Subcutaneous abdominal adipose tissue (tissue), 5 donors: ENCODE measurements around the gene TMEFF1.

Experiments
- H3K27ac ChIP-seq: one replicate; pipeline ENCODE4 v1.7.0; 2013; ENCODE audit warnings: low read depth, mild to moderate bottlenecking, inconsistent platforms, low read length, moderate library complexity
- H3K27me3 ChIP-seq, 5 donors: one replicate each; pipeline ENCODE4 v1.7.0; 2013; ENCODE audit warnings: low read length in 5 of 5, inconsistent platforms in 1 of 5; ENCODE audit not compliant: control insufficient read depth in 5 of 5, insufficient read depth in 4 of 5
- H3K36me3 ChIP-seq, 5 donors: one replicate each; pipeline ENCODE4 v1.7.0; 2013; ENCODE audit warnings: low read length in 5 of 5; ENCODE audit not compliant: control insufficient read depth in 5 of 5, insufficient read depth in 5 of 5
- H3K4me1 ChIP-seq, 5 donors: one replicate each; pipeline ENCODE4 v1.7.0; 2013; ENCODE audit warnings: low read length in 5 of 5, mild to moderate bottlenecking in 3 of 5, moderate library complexity in 1 of 5; ENCODE audit not compliant: control insufficient read depth in 5 of 5, insufficient read depth in 5 of 5
- H3K4me3 ChIP-seq, 5 donors: one replicate each; pipeline ENCODE4 v1.7.0; 2013; ENCODE audit warnings: low read length in 5 of 5, low read depth in 1 of 5
- H3K9ac ChIP-seq, 5 donors: one replicate each; pipeline ENCODE4 v1.7.0; 2013; ENCODE audit warnings: low read length in 5 of 5, mild to moderate bottlenecking in 4 of 5, moderate library complexity in 3 of 5
- H3K9me3 ChIP-seq, 5 donors: one replicate each; pipeline ENCODE4 v1.7.0; 2013; ENCODE audit warnings: low read length in 5 of 5; ENCODE audit not compliant: control insufficient read depth in 5 of 5
- donor health status: healthy.
- donor health status: healthy.
- donor health status: healthy.
- donor health status: healthy.
- donor health status: healthy.

The TMEFF1 gene

DNA sequence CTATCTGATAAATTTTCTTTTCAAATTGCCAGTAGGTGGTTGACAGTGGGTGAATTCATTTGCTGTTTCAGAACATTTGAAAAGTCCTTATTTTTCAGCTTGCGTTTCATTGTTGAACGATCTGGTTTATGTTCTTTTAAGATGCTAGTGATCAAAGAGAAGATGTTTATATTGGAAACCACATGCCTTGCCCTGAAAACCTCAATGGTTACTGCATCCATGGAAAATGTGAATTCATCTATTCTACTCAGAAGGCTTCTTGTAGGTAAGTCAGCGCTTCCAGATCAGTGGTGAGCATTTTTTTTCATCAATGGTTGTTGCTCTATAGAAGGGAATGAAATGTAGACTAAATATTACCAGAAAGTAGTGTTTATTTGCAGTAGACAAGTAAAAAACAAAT lies 88.3 kb downstream of the TMEFF1 start:
- no peak overlapping the region for H3K9ac ChIP-seq
- no peaks in the 10 kb centered on the region for H3K4me1 ChIP-seq
- no peaks in the 10 kb centered on the region for H3K9me3 ChIP-seq
- H3K4me3 ChIP-seq, result no peak overlapping the region
- H3K36me3 ChIP-seq, result no peaks in the 10 kb centered on the region
- no peak overlapping the region for H3K27ac ChIP-seq
- no peaks in the 10 kb centered on the region for H3K27me3 ChIP-seq

- Histone ChIP-seq H3K27ac (no peak overlapping the region), H3K9me3 (peaks cover 0 to 4% (median 0%) of the 10 kb centered on the region in 5 donors)
Measured at GRCh38 chr9:100567856-100568255, 94.9 kb downstream of the TMEFF1 start.

DNA sequence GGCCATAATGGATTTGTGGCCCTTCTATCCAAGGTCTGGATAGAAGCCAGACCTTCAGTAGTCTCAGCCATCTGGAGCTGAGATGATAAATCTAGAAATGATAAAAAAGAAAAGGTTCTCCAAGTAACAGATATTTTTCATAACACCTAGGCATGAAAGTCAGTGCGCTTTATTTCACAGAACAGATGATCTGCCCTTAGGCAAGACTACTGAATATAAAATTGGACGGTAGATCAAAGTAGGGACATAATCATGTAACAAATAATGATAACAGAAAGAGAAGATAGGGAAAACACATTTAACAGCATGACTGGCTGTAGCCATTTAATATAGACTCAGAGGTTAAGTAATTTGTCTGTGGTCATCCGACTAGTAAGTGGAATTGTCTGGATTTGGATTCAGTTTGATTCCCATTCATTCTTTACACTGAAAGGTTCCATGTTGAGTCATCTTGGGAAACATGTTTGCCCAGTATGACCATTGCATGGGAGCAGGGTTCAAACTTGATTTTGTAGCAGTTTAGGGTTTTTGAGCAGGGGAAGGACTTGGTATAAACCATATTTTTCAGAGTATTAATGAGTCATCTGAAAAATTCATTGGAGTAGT lies 100.8 kb downstream of the TMEFF1 start:
- Histone ChIP-seq H3K9me3 (peaks cover 0 to 4% (median 0%) of the 10 kb centered on the region in 5 donors), H3K9ac (no peak overlapping the region), H3K27ac (no peak overlapping the region), H3K36me3 (no peaks in the 10 kb centered on the region), H3K4me3 (no peak overlapping the region), H3K27me3 (no peaks in the 10 kb centered on the region), H3K4me1 (no peaks in the 10 kb centered on the region)

More at GRCh38 chr9:100567856-100568255, 94.9 kb downstream of the TMEFF1 start:
- Histone ChIP-seq H3K4me3 (no peak overlapping the region), H3K4me1 (no peaks in the 10 kb centered on the region), H3K27me3 (no peaks in the 10 kb centered on the region), H3K36me3 (no peaks in the 10 kb centered on the region), H3K9ac (no peak overlapping the region)

DNA sequence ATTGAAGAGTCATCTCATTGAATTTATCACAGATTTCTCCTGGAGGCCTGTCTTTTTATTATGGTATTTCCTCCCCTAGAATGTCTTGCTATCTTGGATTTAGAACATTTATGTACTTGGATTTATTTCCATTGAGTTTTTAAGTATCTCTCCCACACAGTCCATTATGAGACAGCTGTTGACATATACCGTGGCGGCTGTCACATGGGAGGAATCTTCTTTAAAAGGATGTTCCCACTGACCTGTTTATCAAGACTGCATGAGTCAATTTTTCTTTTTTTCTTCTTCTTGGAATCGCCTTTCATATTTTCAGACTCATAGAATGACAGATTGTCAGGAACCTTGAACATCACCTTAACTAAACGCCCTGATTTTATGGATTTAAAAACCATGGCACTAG lies 102.1 kb downstream of the TMEFF1 start:
- no peaks in the 10 kb centered on the region for H3K9me3 ChIP-seq
- no peak overlapping the region for H3K27ac ChIP-seq
- no peaks in the 10 kb centered on the region for H3K27me3 ChIP-seq
- no peaks in the 10 kb centered on the region for H3K4me1 ChIP-seq
- H3K36me3 ChIP-seq, result no peaks in the 10 kb centered on the region
- no peak overlapping the region for H3K9ac ChIP-seq
- H3K4me3 ChIP-seq, result no peak overlapping the region

GRCh38 chr9:100575765-100576386 lies 102.9 kb downstream of the TMEFF1 start:
- no peaks in the 10 kb centered on the region for H3K4me1 ChIP-seq
- no peaks in the 10 kb centered on the region for H3K27me3 ChIP-seq
- H3K9ac ChIP-seq, result no peak overlapping the region
- H3K4me3 ChIP-seq, result no peak overlapping the region
- H3K9me3 ChIP-seq, result no peaks in the 10 kb centered on the region
- no peaks in the 10 kb centered on the region for H3K36me3 ChIP-seq
- no peak overlapping the region for H3K27ac ChIP-seq

DNA sequence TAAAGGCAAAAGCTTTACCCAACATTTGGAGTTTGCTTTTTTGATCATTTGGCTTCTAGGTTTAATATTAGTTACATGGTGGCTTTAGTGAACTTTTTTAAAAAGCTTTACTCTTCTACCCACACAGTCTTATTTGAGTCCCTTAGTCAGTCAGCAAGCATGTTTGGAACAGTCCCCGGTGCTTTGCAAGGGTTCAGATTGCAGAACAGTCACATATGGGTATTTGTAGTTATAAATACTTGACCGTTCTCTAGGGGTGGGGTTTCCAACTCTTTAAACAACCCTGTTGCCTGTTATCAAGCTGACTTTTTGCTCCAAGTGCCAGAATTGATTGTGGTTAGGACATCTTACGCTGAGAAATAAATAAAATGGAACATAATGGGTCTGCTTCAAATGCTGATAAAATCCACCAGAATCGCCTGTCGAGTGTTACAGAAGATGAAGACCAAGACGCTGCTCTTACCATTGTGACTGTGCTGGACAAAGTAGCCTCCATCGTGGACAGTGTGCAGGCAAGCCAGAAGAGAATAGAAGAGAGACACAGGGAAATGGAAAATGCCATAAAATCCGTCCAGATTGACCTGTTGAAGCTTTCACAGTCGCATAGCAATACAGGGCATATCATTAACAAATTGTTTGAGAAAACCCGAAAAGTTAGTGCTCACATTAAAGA lies 105.0 kb downstream of the TMEFF1 start, which contains the start of gene CAVIN4:
CAVIN4 (plus strand) TSS at position 304 of the 673 bp plus-strand sequence; CDS start at position 369, 65 bp downstream.
- H3K4me1 ChIP-seq, result no peaks in the 10 kb centered on the region
- H3K27me3 ChIP-seq, result no peaks in the 10 kb centered on the region
- no peak within 1 kb of the TSS for H3K9ac ChIP-seq
- no peak within 1 kb of the TSS for H3K4me3 ChIP-seq
- no peak within 1 kb of the TSS for H3K27ac ChIP-seq
- H3K36me3 ChIP-seq, result no peaks in the 10 kb centered on the region
- H3K9me3 ChIP-seq, result no peaks in the 10 kb centered on the region

DNA sequence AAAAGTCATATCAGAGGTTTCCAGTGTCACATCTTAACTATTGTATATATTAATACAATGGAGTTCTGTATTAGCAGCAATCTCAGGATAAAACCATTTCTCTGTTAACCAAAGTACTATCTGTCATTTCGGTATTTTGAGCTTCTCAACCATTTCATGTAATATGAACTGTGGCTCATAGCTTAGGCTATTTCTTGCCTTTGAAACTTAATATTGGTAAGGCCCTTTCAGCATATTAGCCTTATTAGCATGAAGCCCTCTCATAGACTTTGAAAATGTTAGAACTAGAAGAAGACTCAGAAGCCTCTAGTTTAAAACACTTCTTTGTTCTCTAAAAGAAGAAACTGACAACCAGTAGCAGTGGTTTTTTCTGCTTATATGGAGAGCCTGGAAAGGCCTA lies 105.7 kb downstream of the TMEFF1 start:
- Histone ChIP-seq H3K27ac (no peak overlapping the region), H3K4me1 (no peaks in the 10 kb centered on the region), H3K27me3 (no peaks in the 10 kb centered on the region), H3K9ac (no peak overlapping the region), H3K36me3 (no peaks in the 10 kb centered on the region), H3K9me3 (no peaks in the 10 kb centered on the region), H3K4me3 (no peak overlapping the region)

DNA sequence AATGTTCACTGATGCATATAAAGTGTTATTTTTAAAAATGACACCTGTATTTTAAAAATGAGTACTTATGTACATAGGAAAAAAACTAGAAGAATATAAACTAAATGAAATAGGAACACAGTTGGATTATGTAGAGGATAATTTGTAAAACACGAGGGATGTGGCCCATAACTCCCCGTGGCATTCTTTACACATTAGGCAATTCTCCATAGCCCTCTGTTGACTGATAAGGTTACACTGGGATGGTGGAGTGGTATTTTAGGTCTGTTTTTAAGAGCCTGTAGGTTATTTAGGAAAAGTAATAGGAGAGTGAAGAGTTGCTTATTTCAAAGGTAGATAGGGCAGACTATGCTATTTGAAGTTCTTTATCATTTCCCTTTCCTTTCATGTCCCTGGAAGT lies 106.7 kb downstream of the TMEFF1 start:
- Histone ChIP-seq H3K36me3 (no peaks in the 10 kb centered on the region), H3K4me3 (no peak overlapping the region), H3K27ac (no peak overlapping the region)

GRCh38 chr9:100580257-100580656 lies 107.3 kb downstream of the TMEFF1 start:
- no peaks in the 10 kb centered on the region for H3K4me1 ChIP-seq
- no peaks in the 10 kb centered on the region for H3K27me3 ChIP-seq
- H3K9me3 ChIP-seq, result no peaks in the 10 kb centered on the region
- H3K4me3 ChIP-seq, result no peak overlapping the region
- H3K36me3 ChIP-seq, result no peaks in the 10 kb centered on the region
- no peak overlapping the region for H3K9ac ChIP-seq
- H3K27ac ChIP-seq, result no peak overlapping the region

More for the DNA sequence above, 106.7 kb downstream of the TMEFF1 start:
- no peaks in the 10 kb centered on the region for H3K27me3 ChIP-seq
- no peak overlapping the region for H3K9ac ChIP-seq
- no peaks in the 10 kb centered on the region for H3K4me1 ChIP-seq
- H3K9me3 ChIP-seq, result no peaks in the 10 kb centered on the region

DNA sequence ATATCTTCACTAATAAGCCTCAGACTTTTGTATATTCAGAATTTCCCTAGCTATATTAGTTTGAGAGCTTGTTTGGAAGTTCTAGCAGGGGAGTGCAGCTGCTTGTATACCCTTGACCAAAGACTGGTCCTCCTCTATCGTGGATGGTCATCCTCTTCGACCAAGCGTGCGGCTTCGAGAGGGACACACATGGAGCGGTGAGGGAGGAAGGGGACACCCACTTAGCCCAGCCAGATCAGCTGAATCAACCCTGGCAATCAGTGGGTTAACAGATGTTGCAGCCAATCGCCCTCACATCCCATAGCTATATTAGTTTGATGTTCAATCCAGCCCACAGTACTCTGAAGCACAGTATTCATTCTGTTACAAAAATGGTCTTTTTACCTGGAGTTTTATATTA lies 108.1 kb downstream of the TMEFF1 start:
- H3K27ac ChIP-seq, result no peak overlapping the region
- no peak overlapping the region for H3K9ac ChIP-seq
- no peaks in the 10 kb centered on the region for H3K27me3 ChIP-seq
- H3K4me3 ChIP-seq, result no peak overlapping the region
- H3K4me1 ChIP-seq, result no peaks in the 10 kb centered on the region
- H3K36me3 ChIP-seq, result no peaks in the 10 kb centered on the region
- H3K9me3 ChIP-seq, result no peaks in the 10 kb centered on the region
